22Rv1 (cell line): ENCODE measurements around the gene THAP4.

ENCODE experiments used
- CTCF ChIP-seq: fragments of 450-650 bp; IDR thresholded peaks from 2 replicates; pipeline ENCODE4 v1.5.1; 2017; ENCODE audit warnings: mild to moderate bottlenecking
- ZFX ChIP-seq: fragments of 450-650 bp; IDR thresholded peaks from 2 replicates; pipeline ENCODE4 v1.6.1; 2017; ENCODE audit warnings: antibody characterized with exemption, borderline replicate concordance

- TF ChIP-seq CTCF (no peak), ZFX (no peak)
These were observed 102.1 kb downstream of the THAP4 start for GRCh38 chr2:241534701-241535375.
